ENCODE results near the gene CDK19.

The CDK19 gene

DNA sequence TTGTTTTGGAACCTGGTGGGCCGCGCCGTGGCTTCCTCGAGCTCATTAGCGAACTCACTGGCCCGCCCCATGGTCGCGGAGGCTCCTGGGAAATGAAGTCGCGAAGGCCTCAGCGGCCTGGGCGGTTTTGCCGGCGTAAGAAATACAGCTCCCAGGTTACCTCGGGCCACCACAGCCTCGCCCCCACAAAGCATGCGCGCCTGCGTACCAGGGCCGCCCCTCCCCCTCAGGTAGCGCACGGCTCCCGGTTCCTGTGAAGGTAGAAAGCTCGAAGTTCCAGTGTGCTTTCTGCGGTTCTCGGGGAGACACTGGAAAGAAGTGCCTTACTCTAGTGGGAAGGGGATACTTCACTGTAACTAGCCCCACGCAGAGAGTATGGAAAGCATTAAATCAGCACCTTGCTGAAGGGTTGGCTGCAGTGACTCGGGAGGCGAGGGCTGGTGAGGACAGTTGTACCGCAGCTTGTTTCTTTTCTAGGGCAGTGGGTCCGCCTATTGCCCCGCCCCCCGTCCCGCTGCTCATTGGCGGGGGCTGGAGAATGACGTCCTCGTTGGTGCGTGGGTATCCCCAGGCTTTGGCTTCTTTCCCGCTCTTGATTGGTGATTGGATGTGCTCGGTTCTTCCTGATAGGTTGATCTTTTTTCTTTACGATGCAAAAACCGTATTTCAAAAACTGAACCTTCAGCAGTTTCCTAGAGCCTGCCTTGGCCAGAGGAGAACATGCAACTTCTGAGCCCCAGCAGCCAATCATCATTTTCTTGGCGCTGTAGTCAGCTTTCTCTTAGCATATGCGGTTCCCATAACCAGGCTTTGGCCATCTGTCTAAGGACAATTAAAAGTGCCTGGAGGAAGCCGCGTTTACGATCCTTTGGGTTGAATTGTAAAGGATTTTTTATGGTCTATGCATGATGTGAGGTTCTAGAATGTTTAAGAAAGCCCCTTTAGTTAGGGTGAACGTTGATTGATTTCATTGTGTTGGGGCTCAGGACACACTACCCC is at the start of gene CDK19:
TSS of gene CDK19 (minus strand) at position 59 of the 999 bp plus-strand sequence. CDS start 333 bp downstream, outside the sequence.
- peak within 1 kb of the TSS; percentile 85 for H3K4me3 ChIP-seq (ENCODE audit: low read depth, low read length)

DNA sequence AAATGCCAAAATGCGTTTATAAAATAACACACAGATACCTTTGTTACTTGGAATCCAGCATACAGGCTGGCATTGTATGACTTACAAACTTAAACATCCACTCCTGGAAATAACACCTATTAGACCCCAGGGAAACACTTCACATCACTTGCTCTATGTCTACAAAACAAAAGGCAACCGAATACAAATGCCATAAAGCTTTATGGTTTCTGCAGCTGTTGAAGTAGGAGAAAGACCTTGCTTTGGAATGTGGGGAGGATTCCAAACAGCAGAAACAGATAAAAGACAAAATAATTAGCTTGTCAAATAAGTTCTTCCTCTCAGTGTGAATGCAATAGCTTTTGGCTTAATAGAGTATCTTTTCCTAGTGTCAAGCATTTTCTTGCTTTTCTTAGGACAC is 49.6 kb upstream of the CDK19 start:
- no peaks in the 10 kb centered on the region for H3K27me3 ChIP-seq (ENCODE audit: insufficient read depth, low read length)
- no peak overlapping the region for H3K4me3 ChIP-seq (ENCODE audit: low read depth, low read length)
- H3K79me2 ChIP-seq (ENCODE audit: control insufficient read depth, insufficient read depth, low read length, unreplicated experiment) = no peaks in the 10 kb centered on the region
- H3K4me1 ChIP-seq (ENCODE audit: control insufficient read depth, insufficient read depth, low read length, unreplicated experiment) = no peaks in the 10 kb centered on the region
- no peak overlapping the region for H3K27ac ChIP-seq (ENCODE audit: low read depth, low read length)
- H2AFZ ChIP-seq (ENCODE audit: low read length, unreplicated experiment) = no peak overlapping the region
- no peaks in the 10 kb centered on the region for H3K36me3 ChIP-seq (ENCODE audit: insufficient read depth, low read length)

More for the DNA sequence above, at the start of gene CDK19:
- Histone ChIP-seq H3K27ac (ENCODE audit: low read depth, low read length) (peak within 1 kb of the TSS; percentile 91), H3K79me2 (ENCODE audit: control insufficient read depth, insufficient read depth, low read length, unreplicated experiment) (peaks cover 29% of the 10 kb centered on the region), H2AFZ (ENCODE audit: low read length, unreplicated experiment) (peak within 1 kb of the TSS; percentile 94), H3K4me1 (ENCODE audit: control insufficient read depth, insufficient read depth, low read length, unreplicated experiment) (peaks cover 28% of the 10 kb centered on the region), H3K27me3 (ENCODE audit: insufficient read depth, low read length) (no peaks in the 10 kb centered on the region), H3K36me3 (ENCODE audit: insufficient read depth, low read length) (no peaks in the 10 kb centered on the region)

- H3K36me3 ChIP-seq (ENCODE audit: insufficient read depth, low read length) = no peaks in the 10 kb centered on the region
- H3K4me1 ChIP-seq (ENCODE audit: control insufficient read depth, insufficient read depth, low read length, unreplicated experiment) = no peaks in the 10 kb centered on the region
- no peaks in the 10 kb centered on the region for H3K27me3 ChIP-seq (ENCODE audit: insufficient read depth, low read length)
- no peak overlapping the region for H3K4me3 ChIP-seq (ENCODE audit: low read depth, low read length)
- no peak overlapping the region for H2AFZ ChIP-seq (ENCODE audit: low read length, unreplicated experiment)
- no peaks in the 10 kb centered on the region for H3K79me2 ChIP-seq (ENCODE audit: control insufficient read depth, insufficient read depth, low read length, unreplicated experiment)
- H3K27ac ChIP-seq (ENCODE audit: low read depth, low read length) = no peak overlapping the region
Observed at GRCh38 chr6:110859335-110859792, 44.1 kb upstream of the CDK19 start.

GRCh38 chr6:110858562-110859214 is 43.4 kb upstream of the CDK19 start:
- Histone ChIP-seq H3K4me3 (ENCODE audit: low read depth, low read length) (no peak overlapping the region), H2AFZ (ENCODE audit: low read length, unreplicated experiment) (no peak overlapping the region), H3K4me1 (ENCODE audit: control insufficient read depth, insufficient read depth, low read length, unreplicated experiment) (no peaks in the 10 kb centered on the region), H3K36me3 (ENCODE audit: insufficient read depth, low read length) (no peaks in the 10 kb centered on the region), H3K27ac (ENCODE audit: low read depth, low read length) (no peak overlapping the region), H3K27me3 (ENCODE audit: insufficient read depth, low read length) (no peaks in the 10 kb centered on the region), H3K79me2 (ENCODE audit: control insufficient read depth, insufficient read depth, low read length, unreplicated experiment) (no peaks in the 10 kb centered on the region)

DNA sequence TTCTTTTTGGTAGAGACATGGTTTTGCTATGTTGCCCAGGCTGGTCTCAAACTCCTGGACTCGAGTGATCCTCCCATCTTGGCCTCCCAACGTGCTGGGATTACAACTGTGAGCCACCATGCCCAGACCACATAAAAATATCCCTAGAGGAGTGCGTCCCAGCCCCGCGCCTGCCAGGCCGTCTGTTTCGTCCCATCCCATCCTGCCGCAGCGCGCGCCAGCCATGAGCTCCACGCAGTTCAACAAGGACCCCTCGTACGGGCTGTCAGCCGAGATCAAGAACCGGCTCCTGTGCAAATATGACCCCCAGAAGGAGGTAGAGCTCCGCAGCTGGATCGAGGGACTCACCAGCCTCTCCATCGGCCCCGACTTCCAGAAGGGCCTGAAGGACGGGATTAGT is 42.7 kb upstream of the CDK19 start:
- Histone ChIP-seq H3K4me1 (ENCODE audit: control insufficient read depth, insufficient read depth, low read length, unreplicated experiment) (no peaks in the 10 kb centered on the region), H3K27ac (ENCODE audit: low read depth, low read length) (no peak overlapping the region), H3K27me3 (ENCODE audit: insufficient read depth, low read length) (no peaks in the 10 kb centered on the region), H3K4me3 (ENCODE audit: low read depth, low read length) (no peak overlapping the region), H3K36me3 (ENCODE audit: insufficient read depth, low read length) (no peaks in the 10 kb centered on the region), H2AFZ (ENCODE audit: low read length, unreplicated experiment) (no peak overlapping the region), H3K79me2 (ENCODE audit: control insufficient read depth, insufficient read depth, low read length, unreplicated experiment) (no peaks in the 10 kb centered on the region)

DNA sequence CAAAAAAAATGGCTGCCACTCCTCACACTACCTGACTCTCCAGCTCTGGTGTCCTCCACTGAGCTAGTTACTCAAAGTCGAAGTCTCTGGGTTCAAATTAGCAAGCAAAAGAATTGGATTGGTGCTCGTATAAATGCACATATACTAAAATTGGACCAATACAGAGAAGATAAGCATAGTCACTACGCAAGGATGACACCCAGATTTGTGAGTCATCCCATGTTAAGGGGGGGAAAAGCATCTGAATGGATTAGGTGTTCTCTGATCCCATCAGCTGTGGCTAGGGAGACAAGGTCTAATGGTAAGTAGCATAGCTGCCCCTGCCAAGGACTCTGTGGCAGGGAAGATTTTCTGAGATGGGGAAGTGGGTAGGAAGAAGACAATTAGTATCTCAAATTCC is 41.0 kb upstream of the CDK19 start:
- Histone ChIP-seq H2AFZ (ENCODE audit: low read length, unreplicated experiment) (no peak overlapping the region), H3K27ac (ENCODE audit: low read depth, low read length) (no peak overlapping the region), H3K4me3 (ENCODE audit: low read depth, low read length) (no peak overlapping the region), H3K4me1 (ENCODE audit: control insufficient read depth, insufficient read depth, low read length, unreplicated experiment) (no peaks in the 10 kb centered on the region), H3K79me2 (ENCODE audit: control insufficient read depth, insufficient read depth, low read length, unreplicated experiment) (no peaks in the 10 kb centered on the region), H3K27me3 (ENCODE audit: insufficient read depth, low read length) (no peaks in the 10 kb centered on the region), H3K36me3 (ENCODE audit: insufficient read depth, low read length) (no peaks in the 10 kb centered on the region)

DNA sequence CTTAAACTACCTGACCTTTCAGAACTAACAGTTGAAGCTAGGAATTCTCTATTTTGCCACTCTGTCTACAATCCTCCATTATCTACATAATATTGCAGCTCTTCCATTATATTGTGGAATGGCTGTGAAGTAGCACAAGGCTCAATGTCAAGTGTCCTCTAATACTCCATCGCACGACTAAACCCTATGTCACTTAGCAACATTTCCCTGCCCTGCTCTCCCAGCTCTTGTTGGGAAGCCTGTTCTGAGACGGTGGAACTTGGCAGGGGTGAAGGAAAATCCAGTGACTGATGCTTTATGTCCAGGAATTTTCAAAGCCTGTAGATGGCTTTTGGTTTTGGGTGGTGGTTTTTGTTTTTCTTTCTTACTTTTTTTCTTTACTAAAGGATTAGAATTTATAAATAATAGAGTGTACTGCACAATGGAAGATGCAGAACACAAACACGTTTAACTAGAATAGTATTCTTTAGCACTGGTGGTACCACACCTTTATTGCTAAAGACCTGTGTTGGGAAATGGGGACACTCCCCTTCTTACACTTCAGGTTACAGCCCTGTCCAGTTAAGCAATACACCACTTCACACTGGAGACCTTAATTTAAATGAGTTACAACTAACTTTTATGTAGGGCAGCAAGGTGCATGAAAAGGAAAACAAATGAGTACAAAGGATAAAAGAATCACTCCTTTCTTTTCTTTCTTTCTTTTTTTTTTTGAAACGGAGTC is 38.6 kb upstream of the CDK19 start:
- Histone ChIP-seq H3K27ac (ENCODE audit: low read depth, low read length) (no peak overlapping the region), H3K27me3 (ENCODE audit: insufficient read depth, low read length) (no peaks in the 10 kb centered on the region), H2AFZ (ENCODE audit: low read length, unreplicated experiment) (no peak overlapping the region), H3K79me2 (ENCODE audit: control insufficient read depth, insufficient read depth, low read length, unreplicated experiment) (no peaks in the 10 kb centered on the region), H3K4me1 (ENCODE audit: control insufficient read depth, insufficient read depth, low read length, unreplicated experiment) (no peaks in the 10 kb centered on the region), H3K36me3 (ENCODE audit: insufficient read depth, low read length) (no peaks in the 10 kb centered on the region), H3K4me3 (ENCODE audit: low read depth, low read length) (no peak overlapping the region)

DNA sequence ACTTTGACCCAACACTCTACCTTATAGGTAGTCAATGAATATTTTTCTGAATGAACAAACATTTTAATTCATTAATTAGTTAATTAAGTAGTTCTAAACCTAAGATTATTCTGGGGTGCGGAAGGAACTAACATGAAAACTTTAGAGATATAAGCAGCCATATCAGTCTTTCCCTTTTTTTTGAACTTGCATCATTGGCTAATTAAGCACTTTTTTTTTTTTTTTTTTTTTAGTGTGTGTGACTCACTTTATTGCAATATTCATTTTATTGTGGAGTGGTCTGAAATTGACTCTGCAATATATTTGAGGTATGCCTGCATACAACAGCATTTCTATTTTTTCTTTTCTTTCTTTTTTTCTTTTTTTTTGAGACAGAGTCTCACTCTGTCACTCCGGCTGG is 37.5 kb upstream of the CDK19 start:
- no peak overlapping the region for H3K4me3 ChIP-seq (ENCODE audit: low read depth, low read length)
- H3K79me2 ChIP-seq (ENCODE audit: control insufficient read depth, insufficient read depth, low read length, unreplicated experiment) = no peaks in the 10 kb centered on the region
- no peak overlapping the region for H3K27ac ChIP-seq (ENCODE audit: low read depth, low read length)

DNA sequence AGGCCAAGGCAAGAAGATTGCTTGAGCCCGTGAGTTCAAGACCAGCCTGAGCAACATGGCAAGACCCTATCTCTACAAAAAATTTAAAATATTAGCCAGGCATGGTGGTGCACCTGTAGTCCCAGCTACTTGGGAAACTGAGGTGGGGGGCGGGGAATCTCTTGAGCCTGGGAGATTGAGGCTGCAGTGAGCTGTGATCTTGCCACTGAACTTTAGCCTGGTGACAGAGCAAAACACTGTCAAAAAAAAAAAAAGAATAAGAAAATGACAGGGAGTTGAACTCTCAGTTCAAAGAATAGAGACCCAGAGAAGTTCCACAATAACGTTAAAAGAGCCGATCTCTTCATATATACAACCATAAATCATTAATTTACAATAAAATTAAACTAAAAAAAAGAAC is 34.5 kb upstream of the CDK19 start:
- H3K27ac ChIP-seq (ENCODE audit: low read depth, low read length) = no peak overlapping the region
- no peak overlapping the region for H2AFZ ChIP-seq (ENCODE audit: low read length, unreplicated experiment)
- no peak overlapping the region for H3K4me3 ChIP-seq (ENCODE audit: low read depth, low read length)
- no peaks in the 10 kb centered on the region for H3K4me1 ChIP-seq (ENCODE audit: control insufficient read depth, insufficient read depth, low read length, unreplicated experiment)
- no peaks in the 10 kb centered on the region for H3K27me3 ChIP-seq (ENCODE audit: insufficient read depth, low read length)
- no peaks in the 10 kb centered on the region for H3K36me3 ChIP-seq (ENCODE audit: insufficient read depth, low read length)
- no peaks in the 10 kb centered on the region for H3K79me2 ChIP-seq (ENCODE audit: control insufficient read depth, insufficient read depth, low read length, unreplicated experiment)

More for the DNA sequence above, 37.5 kb upstream of the CDK19 start:
- no peaks in the 10 kb centered on the region for H3K36me3 ChIP-seq (ENCODE audit: insufficient read depth, low read length)
- no peaks in the 10 kb centered on the region for H3K27me3 ChIP-seq (ENCODE audit: insufficient read depth, low read length)
- no peak overlapping the region for H2AFZ ChIP-seq (ENCODE audit: low read length, unreplicated experiment)
- H3K4me1 ChIP-seq (ENCODE audit: control insufficient read depth, insufficient read depth, low read length, unreplicated experiment) = no peaks in the 10 kb centered on the region

DNA sequence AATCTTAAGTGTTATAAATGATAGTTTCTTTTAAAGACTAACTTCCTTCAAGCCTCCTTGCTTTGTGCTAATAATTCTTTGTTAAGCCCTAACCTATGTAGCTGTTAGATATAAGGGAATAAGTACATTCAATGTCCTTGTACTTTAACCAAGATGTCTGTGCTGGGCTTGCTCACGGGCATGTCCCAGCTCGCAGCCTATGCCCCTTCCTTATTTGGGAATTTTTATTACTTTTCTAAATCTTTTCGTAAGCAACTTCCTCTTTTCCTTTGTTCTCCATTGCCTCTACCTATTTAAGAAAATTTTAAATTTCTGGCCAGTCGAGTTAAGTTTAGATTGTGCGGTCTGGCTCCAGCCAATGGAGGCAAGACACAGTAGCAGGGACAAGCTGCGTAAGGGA is 26.0 kb upstream of the CDK19 start:
- no peak overlapping the region for H3K4me3 ChIP-seq (ENCODE audit: low read depth, low read length)
- H3K27ac ChIP-seq (ENCODE audit: low read depth, low read length) = no peak overlapping the region
- H3K79me2 ChIP-seq (ENCODE audit: control insufficient read depth, insufficient read depth, low read length, unreplicated experiment) = no peaks in the 10 kb centered on the region
- no peaks in the 10 kb centered on the region for H3K27me3 ChIP-seq (ENCODE audit: insufficient read depth, low read length)
- no peaks in the 10 kb centered on the region for H3K4me1 ChIP-seq (ENCODE audit: control insufficient read depth, insufficient read depth, low read length, unreplicated experiment)
- H2AFZ ChIP-seq (ENCODE audit: low read length, unreplicated experiment) = no peak overlapping the region
- H3K36me3 ChIP-seq (ENCODE audit: insufficient read depth, low read length) = no peaks in the 10 kb centered on the region
